KBM-7 (cell line): ENCODE measurements around the gene CCDC192.
"Not testable (repeated sequence)": the region's sequence is repeated elsewhere in the genome, so short reads cannot be mapped to it uniquely, and the experiment has no call there.

ENCODE experiments used
- DNase-seq: peaks from one replicate; pipeline ENCODE4 v3.0.0-alpha.2; 2015
- in situ Hi-C: fragments of 300-500 bp; cut with MboI; formaldehyde crosslinking; loops from 2 replicates; pipeline ENCODE4 v1.14.3; 2020; ENCODE audit warnings: low sequenced_read_pairs, low pct_unique_long_range_greater_than_20kb, mixed read lengths

CCDC192 gene

GRCh38 chr5:127696683-127697082 lies 6.5 kb upstream of the CCDC192 start:
- no peak for DNase-seq
- in situ Hi-C loops = no loop called here

DNA sequence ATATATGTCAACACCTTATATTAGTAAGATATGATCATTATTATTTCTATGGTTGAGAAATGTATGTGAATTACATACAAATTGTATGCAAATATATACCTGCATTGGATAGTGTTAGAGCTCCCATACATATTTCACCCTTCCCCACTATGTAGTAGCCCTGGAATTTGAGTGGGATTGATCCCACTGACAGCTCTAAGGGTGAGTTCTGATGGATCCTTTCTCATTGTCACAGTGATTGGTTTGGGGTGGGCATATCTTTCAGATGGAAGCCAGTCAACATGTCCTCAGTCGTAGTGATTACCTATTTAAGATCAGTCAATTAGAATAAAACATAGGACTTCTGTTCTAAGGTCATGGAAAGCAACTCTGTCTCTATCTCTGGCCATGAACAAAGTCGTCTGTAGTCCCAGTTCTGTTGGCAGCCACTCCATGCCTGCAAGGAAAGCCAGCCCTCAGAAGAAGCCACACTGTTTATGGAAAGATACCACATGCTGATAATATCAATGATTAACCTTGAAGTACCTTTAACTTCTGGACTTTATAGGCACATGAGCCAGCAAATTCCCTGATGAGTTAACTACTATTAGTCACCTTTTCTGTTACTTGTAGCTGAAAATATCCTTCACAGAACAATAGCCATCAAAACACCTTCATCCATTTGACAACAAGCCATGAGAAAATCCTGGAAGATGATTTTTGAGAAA lies 5.1 kb upstream of the CCDC192 start:
- DNase-seq = no peak
- in situ Hi-C loops = no loop called here

DNA sequence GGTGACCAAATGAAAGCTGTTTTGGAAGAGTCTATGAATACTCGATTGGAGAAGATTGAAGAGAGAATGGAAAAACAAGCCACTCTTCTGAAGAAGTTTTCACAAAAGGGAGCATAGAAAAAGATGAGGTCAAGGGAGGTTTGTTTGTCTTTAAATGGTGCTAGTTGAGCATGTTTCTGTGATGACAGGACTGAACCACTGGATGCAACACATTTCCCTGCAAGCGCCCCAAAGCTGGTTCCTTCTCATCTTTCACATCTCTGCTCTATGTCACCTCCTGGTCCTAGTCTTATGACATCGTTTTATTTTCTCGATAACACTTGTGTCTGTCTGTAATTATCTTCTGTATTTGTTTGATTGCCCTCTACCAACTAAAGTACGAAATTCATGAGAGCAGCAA lies 3.8 kb upstream of the CCDC192 start:
- in situ Hi-C loops = no loop called here
- no peak for DNase-seq

DNA sequence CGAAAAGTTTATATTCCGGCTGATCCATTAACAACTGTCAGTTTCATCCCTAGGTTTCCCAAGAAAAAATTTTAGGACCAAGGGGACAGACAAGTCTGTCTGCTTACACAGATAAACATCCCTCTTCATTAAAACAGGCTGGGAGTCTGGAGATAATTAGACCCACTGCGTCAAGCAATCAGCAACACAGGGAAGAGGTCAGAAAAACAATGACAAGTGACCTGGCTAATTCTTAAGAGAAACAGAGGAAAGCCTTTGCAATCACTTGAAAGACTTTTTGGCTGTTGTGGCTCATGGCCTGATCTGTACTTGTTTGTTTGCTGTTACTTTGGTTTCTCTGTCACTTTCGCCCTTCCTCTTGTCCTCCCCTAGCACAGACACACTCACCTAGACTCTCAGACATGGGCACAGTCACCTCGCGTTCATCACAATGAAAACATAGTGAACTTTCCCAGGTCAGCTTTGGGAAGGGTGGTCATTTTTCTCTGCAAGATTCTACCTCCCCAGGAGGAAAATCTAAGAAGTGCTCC lies 2.9 kb upstream of the CCDC192 start:
- DNase-seq = no peak
- in situ Hi-C loops = no loop called here

DNA sequence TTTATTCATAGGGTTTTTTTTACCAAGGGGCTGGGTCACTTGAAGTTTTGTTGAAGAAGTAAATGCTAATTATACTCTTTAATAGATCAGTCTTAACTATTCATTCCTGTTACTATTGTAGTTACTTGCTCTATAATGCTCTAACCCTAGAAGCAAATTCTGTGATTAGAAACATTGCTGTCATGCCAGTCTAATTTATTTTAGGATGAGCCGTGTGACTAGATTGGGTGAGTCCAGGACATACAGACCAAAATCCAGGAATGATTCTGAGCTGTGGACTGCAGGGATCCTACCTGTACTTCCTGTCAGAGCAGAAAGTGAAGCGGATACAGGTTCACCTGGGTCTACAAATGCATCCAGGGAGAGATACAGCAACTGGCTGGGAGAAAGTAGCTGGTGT lies 757 bp upstream of the CCDC192 start:
- no peak for DNase-seq
- in situ Hi-C loops = no loop called here

GRCh38 chr5:127705120-127705892 lies 2.1 kb downstream of the CCDC192 start:
- in situ Hi-C loops = no loop called here
- DNase-seq = peak; percentile 3

- no peak for DNase-seq
- in situ Hi-C loops = no loop called here
Measured at GRCh38 chr5:127706691-127707090, 3.5 kb downstream of the CCDC192 start.

DNA sequence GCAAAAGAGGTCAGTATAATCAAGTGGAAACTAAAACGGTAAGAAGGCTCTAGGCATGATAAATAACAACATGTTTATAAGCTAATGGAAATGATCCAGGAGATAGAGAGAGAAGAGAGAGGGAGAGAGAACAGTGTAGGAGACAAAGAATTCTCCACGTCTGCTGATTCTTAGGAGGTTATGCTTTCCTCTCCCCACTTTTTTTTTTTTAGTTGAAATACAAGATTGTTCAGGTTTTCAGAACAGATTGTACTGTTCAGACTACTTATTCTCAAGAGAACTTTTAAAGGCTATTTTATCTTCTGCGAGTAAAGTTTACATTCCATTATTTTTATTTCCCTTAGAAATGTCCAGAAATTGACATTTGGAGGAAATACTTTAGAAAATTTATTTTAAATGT lies 4.0 kb downstream of the CCDC192 start:
- DNase-seq = no peak
- in situ Hi-C loops = no loop called here

- in situ Hi-C loops, DNase-seq: not testable (repeated sequence)
Measured at GRCh38 chr5:127713083-127713482, 9.9 kb downstream of the CCDC192 start.

- in situ Hi-C loops = no loop called here
- DNase-seq = no peak
Measured at GRCh38 chr5:127718181-127718580, 15.0 kb downstream of the CCDC192 start.

DNA sequence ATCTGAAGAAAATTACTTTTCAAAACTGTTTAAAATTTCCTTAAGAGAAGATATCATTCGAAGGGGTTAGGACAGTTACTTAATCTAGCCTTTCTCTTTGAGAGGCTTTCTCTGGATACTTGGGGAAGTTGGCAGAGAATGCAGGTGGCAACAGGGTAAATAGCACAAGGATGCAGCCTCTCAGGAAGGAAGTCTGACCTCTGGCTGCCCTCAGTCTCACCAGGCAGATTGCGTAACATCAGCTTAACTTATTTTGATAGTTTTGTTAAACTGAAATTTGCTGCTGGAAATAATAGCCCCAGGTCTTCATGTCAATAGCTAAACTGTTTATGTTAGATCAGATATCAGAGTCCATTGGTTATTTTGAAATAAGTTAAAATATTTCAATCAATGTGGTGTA lies 20.4 kb downstream of the CCDC192 start:
- peak; percentile 58 for DNase-seq
- in situ Hi-C loops = no loop called here

DNA sequence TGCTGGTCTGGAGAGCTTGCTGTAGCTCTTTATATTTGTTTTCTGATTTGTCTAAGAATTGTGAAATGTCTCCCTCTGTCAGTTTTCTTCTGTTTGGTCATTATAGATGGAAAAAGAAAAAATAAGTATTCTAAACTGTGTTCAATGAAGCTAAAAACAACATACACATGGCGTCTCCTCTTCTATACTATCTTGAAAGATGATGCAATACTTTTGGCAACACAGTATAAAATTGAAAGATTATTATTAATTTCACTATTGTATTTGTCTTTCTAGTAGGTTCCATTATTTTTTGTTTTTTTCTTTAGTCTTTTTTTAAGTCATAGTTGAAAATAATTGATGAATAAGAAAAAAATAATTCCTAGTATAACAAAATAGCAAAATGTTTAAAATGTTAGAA lies 22.5 kb downstream of the CCDC192 start:
- in situ Hi-C loops = no loop called here
- DNase-seq = no peak

DNA sequence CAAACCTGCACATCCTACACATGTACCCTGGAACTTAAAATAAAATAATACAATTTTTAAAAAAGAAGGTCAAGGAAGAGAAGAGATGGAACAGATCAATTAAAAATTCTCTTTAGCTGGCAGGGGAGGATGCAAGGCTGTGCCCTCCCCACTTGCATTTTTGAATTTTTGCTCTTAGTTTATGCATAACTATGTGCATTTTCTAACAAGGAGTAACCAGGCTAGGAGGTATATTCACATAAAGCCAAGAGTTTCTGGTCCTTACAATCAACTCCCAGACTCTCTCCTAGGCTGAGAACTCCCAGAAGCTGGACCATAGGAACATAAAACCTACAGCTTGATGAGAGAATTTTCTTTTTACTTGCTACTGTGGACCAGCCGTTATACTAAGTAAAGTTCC lies 29.8 kb downstream of the CCDC192 start:
- in situ Hi-C loops = no loop called here
- no peak for DNase-seq

DNA sequence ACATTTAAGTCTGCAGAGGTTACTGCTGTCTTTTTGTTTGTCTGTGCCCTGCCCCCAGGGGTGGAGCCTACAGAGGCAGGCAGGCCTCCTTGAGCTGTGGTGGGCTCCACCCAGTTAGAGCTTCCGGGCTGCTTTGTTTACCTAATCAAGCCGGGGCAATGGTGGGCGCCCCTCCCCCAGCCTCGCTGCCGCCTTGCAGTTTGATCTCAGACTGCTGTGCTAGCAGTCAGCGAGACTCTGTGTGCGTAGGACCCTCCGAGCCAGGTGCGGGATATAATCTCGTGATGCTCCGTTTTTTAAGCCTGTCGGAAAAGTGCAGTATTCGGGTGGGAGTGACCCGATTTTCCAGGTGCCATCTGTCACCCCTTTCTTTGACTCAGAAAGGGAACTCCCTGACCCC lies 36.2 kb downstream of the CCDC192 start:
- in situ Hi-C loops, DNase-seq: not testable (repeated sequence)

- DNase-seq = no peak
- in situ Hi-C loops = no loop called here
Measured at GRCh38 chr5:127739807-127740384, 36.7 kb downstream of the CCDC192 start.

DNA sequence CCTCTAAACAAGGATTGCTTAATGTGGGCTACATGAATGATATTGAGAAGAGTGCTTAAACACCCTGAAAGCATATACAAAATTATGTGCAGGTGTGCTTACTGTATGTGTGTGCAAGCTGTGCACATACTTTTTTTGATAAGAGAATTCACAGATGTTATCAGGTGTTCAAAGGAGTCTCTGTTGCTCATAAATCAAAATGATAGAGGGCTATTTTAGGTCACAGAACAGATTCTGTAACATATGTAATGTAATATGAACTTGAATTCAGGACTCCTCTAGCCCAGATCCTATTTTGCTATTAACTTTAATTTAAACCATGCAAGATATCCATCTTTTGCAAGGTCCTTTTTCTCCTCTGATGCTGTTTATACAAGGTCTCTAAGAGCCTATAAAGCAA lies 38.2 kb downstream of the CCDC192 start:
- DNase-seq = no peak
- in situ Hi-C loops = no loop called here

GRCh38 chr5:127744241-127744640 lies 41.0 kb downstream of the CCDC192 start:
- DNase-seq = no peak
- in situ Hi-C loops = no loop called here

- DNase-seq = peak; percentile 49
- in situ Hi-C loops = no loop called here
Measured at GRCh38 chr5:127746756-127747155, 43.6 kb downstream of the CCDC192 start.

DNA sequence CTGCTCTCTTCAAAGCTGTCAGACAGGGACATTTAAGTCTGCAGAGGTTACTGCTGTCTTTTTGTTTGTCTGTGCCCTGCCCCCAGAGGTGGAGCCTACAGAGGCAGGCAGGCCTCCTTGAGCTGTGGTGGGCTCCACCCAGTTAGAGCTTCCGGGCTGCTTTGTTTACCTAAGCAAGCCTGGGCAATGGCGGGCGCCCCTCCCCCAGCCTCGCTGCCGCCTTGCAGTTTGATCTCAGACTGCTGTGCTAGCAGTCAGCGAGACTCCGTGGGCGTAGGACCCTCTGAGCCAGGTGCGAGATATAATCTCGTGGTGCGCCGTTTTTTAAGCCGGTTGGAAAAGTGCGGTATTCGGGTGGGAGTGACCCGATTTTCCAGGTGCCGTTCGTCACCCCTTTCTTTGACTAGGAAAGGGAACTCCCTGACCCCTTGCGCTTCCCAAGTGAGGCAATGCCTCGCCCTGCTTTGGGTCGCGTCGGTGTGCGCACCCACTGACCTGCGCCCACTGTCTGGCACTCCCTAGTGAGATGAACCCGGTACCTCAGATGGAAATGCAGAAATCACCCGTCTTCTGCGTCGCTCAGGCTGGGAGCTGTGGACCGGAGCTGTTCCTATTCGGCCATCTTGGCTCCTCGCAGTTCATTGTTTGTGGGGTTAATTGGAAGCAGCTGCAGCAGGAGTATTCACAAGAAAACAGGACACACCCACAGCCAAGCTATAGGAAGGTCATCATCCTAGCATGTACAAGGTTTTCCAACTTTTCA lies 49.5 kb downstream of the CCDC192 start:
- in situ Hi-C loops, DNase-seq: not testable (repeated sequence)
